Breast epithelium (tissue), 3 donors: ENCODE data around the gene ALG3.

Source experiments
- POLR2A ChIP-seq: fragments of 450-650 bp; IDR thresholded peaks from one replicate; pipeline ENCODE4 v1.6.1; 2016; ENCODE audit warnings: antibody characterized with exemption, mild to moderate bottlenecking, moderate library complexity
- POLR2AphosphoS5 ChIP-seq, 3 donors: sonication (generic); formaldehyde crosslinking; IDR thresholded peaks; one replicate each; pipeline ENCODE4 v1.6.1; 2017; ENCODE audit warnings: antibody characterized with exemption in 3 of 3
- TF ChIP-seq, protein P1 (sequence below), 3 donors: fragments of 450-650 bp; IDR thresholded peaks; one replicate each; pipeline ENCODE4 v1.5.1; 2016 to 2017; ENCODE audit warnings: antibody characterized with exemption in 3 of 3, mild to moderate bottlenecking in 3 of 3, moderate library complexity in 3 of 3

DNA sequence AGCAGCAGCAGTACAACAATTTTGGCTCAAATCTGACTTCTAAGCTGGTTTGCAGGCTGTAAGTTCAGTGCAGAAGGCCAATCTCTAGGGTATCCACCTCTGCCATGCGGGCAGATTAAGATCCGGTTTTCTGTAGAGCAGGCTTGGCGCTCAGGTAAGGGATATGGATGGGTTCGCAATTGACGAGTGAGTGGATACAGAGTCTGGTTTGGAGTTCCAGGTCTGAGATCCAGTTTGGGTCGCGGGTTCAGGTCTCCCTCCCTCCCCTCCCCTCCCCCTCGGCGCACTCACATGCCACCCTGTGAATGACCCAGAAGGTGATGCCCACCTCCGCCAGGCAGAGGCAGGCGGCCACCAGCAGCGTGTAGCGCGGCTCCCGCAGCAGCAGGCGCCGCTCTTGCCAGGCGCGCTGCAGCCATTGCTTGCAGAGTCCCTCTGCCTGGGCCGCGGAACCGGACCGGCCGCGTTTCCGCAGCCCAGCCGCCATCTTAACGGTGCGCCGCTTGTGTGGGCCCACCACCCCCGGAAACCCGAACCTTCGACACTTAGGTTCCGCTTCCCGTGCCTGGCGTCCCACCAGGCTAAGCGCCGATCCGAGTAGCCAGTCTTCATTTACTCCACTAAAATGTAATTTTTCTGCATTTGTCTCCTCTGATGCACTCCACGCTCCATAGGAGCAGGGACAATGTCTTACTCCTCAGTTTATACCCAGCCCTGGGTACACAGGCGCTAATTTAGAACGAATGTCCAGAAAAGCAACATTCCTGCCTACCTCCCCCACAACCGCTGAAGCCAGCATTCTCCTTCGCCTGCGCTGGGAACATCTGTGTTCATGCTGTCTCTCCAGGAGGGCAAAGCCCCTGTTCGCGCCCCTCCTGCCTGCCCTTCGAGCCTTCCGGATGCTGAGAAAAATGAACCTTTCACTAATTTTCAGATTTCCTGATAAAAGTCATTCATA is at the start of gene ALG3:
- TF ChIP-seq POLR2A (no peak), POLR2AphosphoS5 (IDR thresholded peaks at IDR 0.05) (peak; percentile 58 to 79 (median 76))
- TF ChIP-seq, protein P1, sequence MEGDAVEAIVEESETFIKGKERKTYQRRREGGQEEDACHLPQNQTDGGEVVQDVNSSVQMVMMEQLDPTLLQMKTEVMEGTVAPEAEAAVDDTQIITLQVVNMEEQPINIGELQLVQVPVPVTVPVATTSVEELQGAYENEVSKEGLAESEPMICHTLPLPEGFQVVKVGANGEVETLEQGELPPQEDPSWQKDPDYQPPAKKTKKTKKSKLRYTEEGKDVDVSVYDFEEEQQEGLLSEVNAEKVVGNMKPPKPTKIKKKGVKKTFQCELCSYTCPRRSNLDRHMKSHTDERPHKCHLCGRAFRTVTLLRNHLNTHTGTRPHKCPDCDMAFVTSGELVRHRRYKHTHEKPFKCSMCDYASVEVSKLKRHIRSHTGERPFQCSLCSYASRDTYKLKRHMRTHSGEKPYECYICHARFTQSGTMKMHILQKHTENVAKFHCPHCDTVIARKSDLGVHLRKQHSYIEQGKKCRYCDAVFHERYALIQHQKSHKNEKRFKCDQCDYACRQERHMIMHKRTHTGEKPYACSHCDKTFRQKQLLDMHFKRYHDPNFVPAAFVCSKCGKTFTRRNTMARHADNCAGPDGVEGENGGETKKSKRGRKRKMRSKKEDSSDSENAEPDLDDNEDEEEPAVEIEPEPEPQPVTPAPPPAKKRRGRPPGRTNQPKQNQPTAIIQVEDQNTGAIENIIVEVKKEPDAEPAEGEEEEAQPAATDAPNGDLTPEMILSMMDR (IDR thresholded peaks at IDR 0.05), result no peak
